Dedifferentiated amniotic fluid mesenchymal stem cell (primary cell): ENCODE measurements around the gene PPY.
"Not testable (repeated sequence)": the region's sequence is repeated elsewhere in the genome, so short reads cannot be mapped to it uniquely, and the experiment has no call there.

ENCODE experiments used
- DNase-seq: peaks from one replicate; pipeline ENCODE4 v3.0.0-alpha.2; 2016; ENCODE audit errors: extremely low spot score

PPY gene

GRCh38 chr17:43905985-43906852 is 36.1 kb downstream of the PPY start:
- peak; percentile 16 for DNase-seq

- DNase-seq, result no peak
Observed at GRCh38 chr17:43905400-43905984, 36.8 kb downstream of the PPY start.

- DNase-seq, result no peak
Observed at GRCh38 chr17:43901861-43902589, 40.3 kb downstream of the PPY start.

- no peak for DNase-seq
Observed at GRCh38 chr17:43900858-43901754, 41.2 kb downstream of the PPY start.

GRCh38 chr17:43900183-43900857 is 42.0 kb downstream of the PPY start:
- peak; percentile 68 for DNase-seq

- no peak for DNase-seq
Observed at GRCh38 chr17:43898446-43898845, 43.8 kb downstream of the PPY start.

- no peak for DNase-seq
Observed at GRCh38 chr17:43897831-43898230, 44.4 kb downstream of the PPY start.

GRCh38 chr17:43894494-43894893 is 47.8 kb downstream of the PPY start:
- DNase-seq, result not testable (repeated sequence)

- DNase-seq, result no peak
Observed at GRCh38 chr17:43892647-43892952, 49.7 kb downstream of the PPY start.

- DNase-seq, result no peak
Observed at GRCh38 chr17:43891851-43892646, 50.2 kb downstream of the PPY start.
